Measurements from ENCODE around the gene BCL2. TPM values are rescaled to one million over a fixed set of nuclear protein-coding genes. Genes with fewer than 3 reads are reported as not detected.

The BCL2 gene
- total RNA-seq, 1 experiment from 2014 or later, result 1.5 TPM

DNA sequence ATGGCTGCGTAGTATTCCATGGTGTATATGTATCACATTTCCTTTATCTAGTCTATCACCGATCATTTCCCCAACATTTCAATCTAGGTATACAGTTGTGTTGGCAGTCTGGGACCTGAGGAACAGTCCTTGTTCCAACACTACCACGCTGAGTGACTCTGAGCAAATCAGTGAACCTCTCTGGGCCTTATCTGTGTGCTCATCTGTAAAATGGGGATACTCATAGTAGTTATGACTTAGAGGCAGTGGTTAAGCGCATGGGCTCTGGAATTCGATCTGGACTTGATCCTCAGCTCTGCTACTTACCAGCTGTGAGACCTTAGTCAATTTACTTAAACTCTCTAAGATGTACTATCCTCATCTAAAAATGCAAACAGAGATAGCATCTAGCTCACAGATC lies 85.1 kb downstream of the BCL2 start:
- no peak overlapping the region for H3K27ac ChIP-seq (ENCODE audit: low read length)
- TF ChIP-seq, protein P1, sequence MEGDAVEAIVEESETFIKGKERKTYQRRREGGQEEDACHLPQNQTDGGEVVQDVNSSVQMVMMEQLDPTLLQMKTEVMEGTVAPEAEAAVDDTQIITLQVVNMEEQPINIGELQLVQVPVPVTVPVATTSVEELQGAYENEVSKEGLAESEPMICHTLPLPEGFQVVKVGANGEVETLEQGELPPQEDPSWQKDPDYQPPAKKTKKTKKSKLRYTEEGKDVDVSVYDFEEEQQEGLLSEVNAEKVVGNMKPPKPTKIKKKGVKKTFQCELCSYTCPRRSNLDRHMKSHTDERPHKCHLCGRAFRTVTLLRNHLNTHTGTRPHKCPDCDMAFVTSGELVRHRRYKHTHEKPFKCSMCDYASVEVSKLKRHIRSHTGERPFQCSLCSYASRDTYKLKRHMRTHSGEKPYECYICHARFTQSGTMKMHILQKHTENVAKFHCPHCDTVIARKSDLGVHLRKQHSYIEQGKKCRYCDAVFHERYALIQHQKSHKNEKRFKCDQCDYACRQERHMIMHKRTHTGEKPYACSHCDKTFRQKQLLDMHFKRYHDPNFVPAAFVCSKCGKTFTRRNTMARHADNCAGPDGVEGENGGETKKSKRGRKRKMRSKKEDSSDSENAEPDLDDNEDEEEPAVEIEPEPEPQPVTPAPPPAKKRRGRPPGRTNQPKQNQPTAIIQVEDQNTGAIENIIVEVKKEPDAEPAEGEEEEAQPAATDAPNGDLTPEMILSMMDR (conservative IDR thresholded peaks at IDR 0.05; ENCODE audit: low read depth, low read length), result no peak
- TF ChIP-seq EZH2phosphoT487 (IDR thresholded peaks at IDR 0.05; ENCODE audit: borderline replicate concordance, low read length) (no peak), EZH2 (IDR thresholded peaks at IDR 0.05; ENCODE audit: low read length, unreplicated experiment) (no peak)
- no TSS peak for BruUV-seq (replicated peaks)
- no peaks in the 10 kb centered on the region for H3K9me2 ChIP-seq (replicated peaks; ENCODE audit: low read length)
- H4K20me1 ChIP-seq (ENCODE audit: low read length), result no peaks in the 10 kb centered on the region
- ChIA-PET CTCF (no interaction called here), POLR2A (ENCODE audit: unreplicated experiment) (interaction anchor here (0.5 kb wide), 1 partner anchor 189 kb away, joined by 3 read pairs; no protein-coding TSS in a partner anchor)
- H3K79me2 ChIP-seq (ENCODE audit: low read length), result no peaks in the 10 kb centered on the region
- no peak overlapping the region for H3K4me2 ChIP-seq (ENCODE audit: low read length)
- ATAC-seq (no peak), DNase-seq (no peak)
- no peaks in the 10 kb centered on the region for H3K27me3 ChIP-seq (ENCODE audit: low read length)
- peaks cover 19% of the 10 kb centered on the region for H3K4me1 ChIP-seq (ENCODE audit: insufficient read depth, low read length)
- H3F3A ChIP-seq (ENCODE audit: low read length, unreplicated experiment), result no peaks in the 10 kb centered on the region
- no peak overlapping the region for H2AFZ ChIP-seq (ENCODE audit: low read length)
- intact Hi-C loops (cut with micrococcal nuclease), result no loop called here
- no peaks in the 10 kb centered on the region for H3K36me3 ChIP-seq (ENCODE audit: low read depth, low read length)
- H3K9me3 ChIP-seq (ENCODE audit: low read length), result no peaks in the 10 kb centered on the region
- no peak overlapping the region for H3K9ac ChIP-seq (ENCODE audit: low read length)
- H3K4me3 ChIP-seq (ENCODE audit: low read length), result no peak overlapping the region

DNA sequence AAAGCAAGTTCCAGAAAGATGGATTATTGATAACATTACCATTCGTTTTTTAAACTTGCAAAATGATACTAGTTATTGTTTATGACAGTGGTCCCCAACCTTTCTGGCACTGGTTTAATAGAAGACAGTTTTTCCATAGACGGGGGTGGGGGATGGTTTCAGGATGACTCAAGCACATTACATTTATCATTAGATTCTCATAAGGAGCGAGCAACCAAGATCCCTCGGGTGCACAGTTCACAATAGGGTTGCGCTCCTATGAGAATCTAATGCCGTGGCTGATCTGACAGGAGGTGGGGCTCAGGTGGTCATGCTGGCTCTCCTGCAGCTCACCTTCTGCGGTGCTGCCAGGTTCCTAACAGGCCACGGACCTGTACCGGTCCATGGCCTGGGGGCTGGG lies 86.2 kb downstream of the BCL2 start:
- no peaks in the 10 kb centered on the region for H3K9me3 ChIP-seq (ENCODE audit: low read length)
- no peak for ATAC-seq

DNA sequence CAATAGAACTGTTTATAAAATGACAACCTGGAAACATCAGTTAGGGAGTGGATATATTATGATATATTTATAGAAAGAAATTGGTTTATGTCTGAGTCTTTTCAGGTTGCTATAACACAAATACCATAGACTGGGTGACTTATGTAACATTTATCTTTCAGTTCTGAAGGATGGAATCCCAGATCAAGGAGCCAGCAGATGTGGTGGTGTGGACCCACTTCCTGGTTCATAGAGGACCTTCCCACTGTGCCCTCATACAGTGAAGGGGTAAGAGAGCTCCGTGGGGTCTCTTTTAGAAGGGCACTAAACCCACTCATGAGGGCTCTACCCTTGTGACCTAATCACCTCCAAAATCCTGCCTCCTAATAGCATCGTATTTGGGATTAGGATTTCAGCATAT lies 86.7 kb downstream of the BCL2 start:
- no peak overlapping the region for H3K4me3 ChIP-seq (ENCODE audit: low read length)
- H3K27me3 ChIP-seq (ENCODE audit: low read length), result no peaks in the 10 kb centered on the region
- no peaks in the 10 kb centered on the region for H3F3A ChIP-seq (ENCODE audit: low read length, unreplicated experiment)
- TF ChIP-seq, protein P1 (conservative IDR thresholded peaks at IDR 0.05; ENCODE audit: low read depth, low read length), result no peak
- TF ChIP-seq EZH2 (IDR thresholded peaks at IDR 0.05; ENCODE audit: low read length, unreplicated experiment) (no peak), EZH2phosphoT487 (IDR thresholded peaks at IDR 0.05; ENCODE audit: borderline replicate concordance, low read length) (no peak)
- no peak overlapping the region for H3K27ac ChIP-seq (ENCODE audit: low read length)
- BruUV-seq (replicated peaks), result no TSS peak
- intact Hi-C loops (cut with micrococcal nuclease), result no loop called here
- no peaks in the 10 kb centered on the region for H3K36me3 ChIP-seq (ENCODE audit: low read depth, low read length)
- H3K9me3 ChIP-seq (ENCODE audit: low read length), result no peaks in the 10 kb centered on the region
- H3K4me2 ChIP-seq (ENCODE audit: low read length), result no peak overlapping the region
- no peak overlapping the region for H3K9ac ChIP-seq (ENCODE audit: low read length)
- H3K9me2 ChIP-seq (replicated peaks; ENCODE audit: low read length), result no peaks in the 10 kb centered on the region
- no peaks in the 10 kb centered on the region for H3K79me2 ChIP-seq (ENCODE audit: low read length)
- peaks cover 8% of the 10 kb centered on the region for H3K4me1 ChIP-seq (ENCODE audit: insufficient read depth, low read length)
- H2AFZ ChIP-seq (ENCODE audit: low read length), result no peak overlapping the region
- POLR2A ChIA-PET (ENCODE audit: unreplicated experiment), result no interaction called here
- CTCF ChIA-PET, result no interaction called here
- ATAC-seq (no peak), DNase-seq (no peak)
- no peaks in the 10 kb centered on the region for H4K20me1 ChIP-seq (ENCODE audit: low read length)

More for the DNA sequence above, 86.2 kb downstream of the BCL2 start:
- no peaks in the 10 kb centered on the region for H4K20me1 ChIP-seq (ENCODE audit: low read length)
- H2AFZ ChIP-seq (ENCODE audit: low read length), result no peak overlapping the region
- intact Hi-C loops (cut with micrococcal nuclease), result no loop called here
- no TSS peak for BruUV-seq (replicated peaks)
- H3K27ac ChIP-seq (ENCODE audit: low read length), result no peak overlapping the region
- H3K36me3 ChIP-seq (ENCODE audit: low read depth, low read length), result no peaks in the 10 kb centered on the region
- TF ChIP-seq, protein P1 (conservative IDR thresholded peaks at IDR 0.05; ENCODE audit: low read depth, low read length), result no peak
- no peak for TF ChIP-seq EZH2phosphoT487 (IDR thresholded peaks at IDR 0.05; ENCODE audit: borderline replicate concordance, low read length)
- TF ChIP-seq EZH2 (IDR thresholded peaks at IDR 0.05; ENCODE audit: low read length, unreplicated experiment), result no peak
- no peak for DNase-seq
- H3K79me2 ChIP-seq (ENCODE audit: low read length), result no peaks in the 10 kb centered on the region
- peaks cover 13% of the 10 kb centered on the region for H3K4me1 ChIP-seq (ENCODE audit: insufficient read depth, low read length)
- H3K4me3 ChIP-seq (ENCODE audit: low read length), result no peak overlapping the region
- ChIA-PET POLR2A (ENCODE audit: unreplicated experiment) (no interaction called here), CTCF (no interaction called here)
- no peak overlapping the region for H3K9ac ChIP-seq (ENCODE audit: low read length)
- no peaks in the 10 kb centered on the region for H3K27me3 ChIP-seq (ENCODE audit: low read length)
- H3F3A ChIP-seq (ENCODE audit: low read length, unreplicated experiment), result no peaks in the 10 kb centered on the region
- H3K4me2 ChIP-seq (ENCODE audit: low read length), result no peak overlapping the region
- no peaks in the 10 kb centered on the region for H3K9me2 ChIP-seq (replicated peaks; ENCODE audit: low read length)
